Ovary (tissue), 3 donors: ENCODE results near the gene LARP4B.

ENCODE experiments used
- EP300 ChIP-seq: sonication (generic); formaldehyde crosslinking; IDR thresholded peaks from one replicate; pipeline ENCODE4 v1.6.1; 2017; ENCODE audit warnings: antibody characterized with exemption
- TF ChIP-seq, protein P1 (sequence below), 3 donors: fragments of 450-650 bp in 2 of 3; fragments of 200-600 bp in 1 of 3; IDR thresholded peaks; one replicate each; pipeline versions ENCODE4 v1.5.1 to v1.8.0; 2016 to 2022; ENCODE audit warnings: antibody characterized with exemption in 3 of 3, mild to moderate bottlenecking in 1 of 3
- donor health status: DM: no; HTN: no; CAD: no.

DNA sequence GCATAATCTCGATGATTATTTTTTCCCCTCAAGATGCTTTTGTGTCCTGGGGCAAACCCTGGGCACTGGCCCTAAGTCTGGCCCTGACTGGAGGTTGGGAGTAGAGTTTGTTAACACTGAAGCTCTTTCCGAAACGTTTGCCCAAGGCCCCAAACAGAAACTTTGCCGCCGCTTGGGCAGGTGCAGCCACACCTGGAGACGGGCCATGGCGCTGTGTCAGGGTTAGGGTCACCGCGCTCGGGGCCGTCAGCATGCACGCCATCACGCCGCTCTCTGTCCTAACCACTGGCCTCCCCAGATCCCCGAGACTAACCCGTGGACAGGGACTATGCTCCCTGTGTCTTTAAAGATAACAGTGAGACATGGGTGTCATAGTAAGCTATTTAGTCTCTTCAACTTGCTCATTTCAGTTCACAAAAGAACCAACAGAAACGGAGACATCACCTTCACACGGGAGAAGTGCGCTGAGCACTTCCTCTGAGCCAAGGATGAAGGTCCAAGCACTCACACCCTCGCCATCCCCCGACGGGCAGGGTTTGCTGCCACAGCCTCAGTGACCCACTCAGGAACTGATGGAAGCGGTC is 156.8 kb downstream of the LARP4B start:
- TF ChIP-seq, protein P1, sequence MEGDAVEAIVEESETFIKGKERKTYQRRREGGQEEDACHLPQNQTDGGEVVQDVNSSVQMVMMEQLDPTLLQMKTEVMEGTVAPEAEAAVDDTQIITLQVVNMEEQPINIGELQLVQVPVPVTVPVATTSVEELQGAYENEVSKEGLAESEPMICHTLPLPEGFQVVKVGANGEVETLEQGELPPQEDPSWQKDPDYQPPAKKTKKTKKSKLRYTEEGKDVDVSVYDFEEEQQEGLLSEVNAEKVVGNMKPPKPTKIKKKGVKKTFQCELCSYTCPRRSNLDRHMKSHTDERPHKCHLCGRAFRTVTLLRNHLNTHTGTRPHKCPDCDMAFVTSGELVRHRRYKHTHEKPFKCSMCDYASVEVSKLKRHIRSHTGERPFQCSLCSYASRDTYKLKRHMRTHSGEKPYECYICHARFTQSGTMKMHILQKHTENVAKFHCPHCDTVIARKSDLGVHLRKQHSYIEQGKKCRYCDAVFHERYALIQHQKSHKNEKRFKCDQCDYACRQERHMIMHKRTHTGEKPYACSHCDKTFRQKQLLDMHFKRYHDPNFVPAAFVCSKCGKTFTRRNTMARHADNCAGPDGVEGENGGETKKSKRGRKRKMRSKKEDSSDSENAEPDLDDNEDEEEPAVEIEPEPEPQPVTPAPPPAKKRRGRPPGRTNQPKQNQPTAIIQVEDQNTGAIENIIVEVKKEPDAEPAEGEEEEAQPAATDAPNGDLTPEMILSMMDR (IDR thresholded peaks at IDR 0.05) = no peak
- no peak for TF ChIP-seq EP300
